ENCODE results near the gene F2RL2. TPM values are rescaled to one million over a fixed set of nuclear protein-coding genes. Genes with fewer than 3 reads are reported as not detected.

Gene F2RL2
- total and polyA plus RNA-seq, 2 donors (not counting 1 experiment from before 2014, with no cell fraction given), result not detected

DNA sequence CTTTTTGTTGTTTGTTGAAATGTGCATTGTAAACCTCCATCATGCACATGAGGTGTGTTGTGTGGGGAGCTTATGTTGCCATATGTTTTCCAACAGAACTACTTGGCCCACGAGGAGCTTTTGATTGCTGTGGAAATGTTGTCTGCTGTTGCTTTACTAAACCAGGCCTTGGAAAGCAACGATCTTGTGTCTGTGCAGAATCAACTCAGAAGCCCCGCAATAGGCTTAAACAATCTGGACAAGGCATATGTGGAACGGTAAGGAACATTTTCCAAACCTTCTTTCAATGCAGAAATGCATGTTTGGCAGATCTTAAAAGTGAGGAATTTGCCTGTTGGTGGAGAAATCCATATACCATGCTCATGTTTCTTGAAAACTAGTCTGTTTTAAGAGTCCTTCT lies 22.5 kb downstream of the F2RL2 start:
- no peaks in the 10 kb centered on the region for H3K27me3 Mint-ChIP-seq
- Histone ChIP-seq H3K27ac (ENCODE audit: low read length in 2 of 2) (no peak overlapping the region), H3K36me3 (replicated peaks in 1 of 2; ENCODE audit: control extremely low read depth in 1 of 2, control insufficient read depth in 1 of 2, extremely low read depth in 1 of 2, insufficient read depth in 2 of 2, low read length in 1 of 2) (peaks cover 0 to 11% of the 10 kb centered on the region in 2 experiments), H3K4me2 (replicated peaks; ENCODE audit: low read depth, low read length, poor library complexity, severe bottlenecking) (no peak overlapping the region), H3K27me3 (replicated peaks in 1 of 4; ENCODE audit: control extremely low read depth in 1 of 4, control insufficient read depth in 3 of 4, insufficient read depth in 4 of 4, low read length in 3 of 4) (no peaks in the 10 kb centered on the region), H3K4me1 (ENCODE audit: control insufficient read depth in 2 of 2, insufficient read depth in 2 of 2, low read length in 2 of 2) (no peaks in the 10 kb centered on the region), H3K4me3 (ENCODE audit: control extremely low read depth in 1 of 5, extremely low read depth in 1 of 5, insufficient read depth in 1 of 5, low read depth in 2 of 5, low read length in 4 of 5) (no peak overlapping the region), H2AFZ (ENCODE audit: insufficient read depth, low read depth, low read length, poor library complexity, severe bottlenecking) (no peak overlapping the region), H3K9ac (ENCODE audit: low read length) (no peak overlapping the region), H3K79me2 (ENCODE audit: control insufficient read depth, insufficient read depth, low read length) (no peaks in the 10 kb centered on the region), H3K9me3 (ENCODE audit: control extremely low read depth in 1 of 3, control insufficient read depth in 2 of 3, insufficient read depth in 1 of 3, low read length in 2 of 3) (no peaks in the 10 kb centered on the region), H4K20me1 (ENCODE audit: control insufficient read depth, insufficient read depth, low read length, poor library complexity, severe bottlenecking) (no peaks in the 10 kb centered on the region)
- CTCF ChIA-PET, result interaction anchor here (0.7 to 6.8 kb wide), 9 partner anchors 8 to 174 kb away, joined by 3 to 102 read pairs (median 4); no protein-coding TSS in a partner anchor
- no peak overlapping the region for H3K4me3 Mint-ChIP-seq
- POLR2A ChIA-PET, result no interaction called here
- no peaks in the 10 kb centered on the region for H3K9me3 Mint-ChIP-seq (ENCODE audit: insufficient read depth)
- no peak overlapping the region for H3K27ac Mint-ChIP-seq
- intact Hi-C loops (cut with micrococcal nuclease), result loop anchor here (1.0 to 5.0 kb wide), 2 partner anchors 41 to 477 kb away; no protein-coding TSS in a partner anchor
- ATAC-seq (ENCODE audit: low read depth), result no peak
- TF ChIP-seq EZH2 (IDR thresholded peaks at IDR 0.05; ENCODE audit: borderline replicate concordance, insufficient read depth, low read depth, low read length, poor library complexity, severe bottlenecking), result no peak
- TF ChIP-seq, protein P1, sequence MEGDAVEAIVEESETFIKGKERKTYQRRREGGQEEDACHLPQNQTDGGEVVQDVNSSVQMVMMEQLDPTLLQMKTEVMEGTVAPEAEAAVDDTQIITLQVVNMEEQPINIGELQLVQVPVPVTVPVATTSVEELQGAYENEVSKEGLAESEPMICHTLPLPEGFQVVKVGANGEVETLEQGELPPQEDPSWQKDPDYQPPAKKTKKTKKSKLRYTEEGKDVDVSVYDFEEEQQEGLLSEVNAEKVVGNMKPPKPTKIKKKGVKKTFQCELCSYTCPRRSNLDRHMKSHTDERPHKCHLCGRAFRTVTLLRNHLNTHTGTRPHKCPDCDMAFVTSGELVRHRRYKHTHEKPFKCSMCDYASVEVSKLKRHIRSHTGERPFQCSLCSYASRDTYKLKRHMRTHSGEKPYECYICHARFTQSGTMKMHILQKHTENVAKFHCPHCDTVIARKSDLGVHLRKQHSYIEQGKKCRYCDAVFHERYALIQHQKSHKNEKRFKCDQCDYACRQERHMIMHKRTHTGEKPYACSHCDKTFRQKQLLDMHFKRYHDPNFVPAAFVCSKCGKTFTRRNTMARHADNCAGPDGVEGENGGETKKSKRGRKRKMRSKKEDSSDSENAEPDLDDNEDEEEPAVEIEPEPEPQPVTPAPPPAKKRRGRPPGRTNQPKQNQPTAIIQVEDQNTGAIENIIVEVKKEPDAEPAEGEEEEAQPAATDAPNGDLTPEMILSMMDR (IDR thresholded peaks at IDR 0.05), result no peak
- no peaks in the 10 kb centered on the region for H3K4me1 Mint-ChIP-seq
- no peak for DNase-seq
- 100% methylated on average over 2 of the region's 4 CpGs for WGBS (ENCODE audit: insufficient coverage)

DNA sequence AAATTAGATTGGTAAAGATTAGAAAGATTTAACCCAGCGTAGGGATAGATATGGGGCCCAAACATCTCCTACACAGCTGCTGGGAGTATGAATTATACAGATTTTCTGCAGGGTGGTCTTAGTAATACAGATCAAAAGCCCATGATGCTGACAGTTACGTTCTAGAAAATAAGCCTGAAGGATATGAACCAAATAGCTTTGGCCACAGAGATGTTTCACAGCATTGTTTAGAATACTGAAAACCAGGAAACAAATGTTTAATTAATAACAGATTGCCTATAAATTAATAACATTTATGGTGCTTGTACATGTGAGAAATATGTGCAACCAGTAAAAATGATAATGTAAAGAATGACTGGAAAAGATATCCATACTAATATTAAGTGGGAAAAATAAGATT lies 24.7 kb downstream of the F2RL2 start:
- Mint-ChIP-seq H3K27me3 (no peaks in the 10 kb centered on the region), H3K4me1 (no peaks in the 10 kb centered on the region), H3K9me3 (ENCODE audit: insufficient read depth) (no peaks in the 10 kb centered on the region), H3K4me3 (no peak overlapping the region), H3K27ac (no peak overlapping the region)
- Histone ChIP-seq H3K27ac (ENCODE audit: low read length in 2 of 2) (no peak overlapping the region), H3K27me3 (replicated peaks in 1 of 4; ENCODE audit: control extremely low read depth in 1 of 4, control insufficient read depth in 3 of 4, insufficient read depth in 4 of 4, low read length in 3 of 4) (no peaks in the 10 kb centered on the region), H3K36me3 (replicated peaks in 1 of 2; ENCODE audit: control extremely low read depth in 1 of 2, control insufficient read depth in 1 of 2, extremely low read depth in 1 of 2, insufficient read depth in 2 of 2, low read length in 1 of 2) (peaks cover 0 to 10% of the 10 kb centered on the region in 2 experiments), H2AFZ (ENCODE audit: insufficient read depth, low read depth, low read length, poor library complexity, severe bottlenecking) (no peak overlapping the region), H3K9ac (ENCODE audit: low read length) (no peak overlapping the region), H4K20me1 (ENCODE audit: control insufficient read depth, insufficient read depth, low read length, poor library complexity, severe bottlenecking) (no peaks in the 10 kb centered on the region), H3K4me1 (ENCODE audit: control insufficient read depth in 2 of 2, insufficient read depth in 2 of 2, low read length in 2 of 2) (no peaks in the 10 kb centered on the region), H3K4me3 (ENCODE audit: control extremely low read depth in 1 of 5, extremely low read depth in 1 of 5, insufficient read depth in 1 of 5, low read depth in 2 of 5, low read length in 4 of 5) (no peak overlapping the region), H3K4me2 (replicated peaks; ENCODE audit: low read depth, low read length, poor library complexity, severe bottlenecking) (no peak overlapping the region), H3K79me2 (ENCODE audit: control insufficient read depth, insufficient read depth, low read length) (no peaks in the 10 kb centered on the region), H3K9me3 (ENCODE audit: control extremely low read depth in 1 of 3, control insufficient read depth in 2 of 3, insufficient read depth in 1 of 3, low read length in 2 of 3) (no peaks in the 10 kb centered on the region)
- ATAC-seq (ENCODE audit: low read depth), result no peak
- DNase-seq, result no peak
- intact Hi-C loops (cut with micrococcal nuclease), result no loop called here
- no peak for TF ChIP-seq EZH2 (IDR thresholded peaks at IDR 0.05; ENCODE audit: borderline replicate concordance, insufficient read depth, low read depth, low read length, poor library complexity, severe bottlenecking)
- TF ChIP-seq, protein P1 (IDR thresholded peaks at IDR 0.05), result no peak
- ChIA-PET POLR2A (no interaction called here), CTCF (interaction anchor here (0.6 to 6.8 kb wide), 4 partner anchors 20 to 176 kb away, joined by 3 to 102 read pairs (median 3); no protein-coding TSS in a partner anchor)
- no CpG with 5 or more reads among the region's 2 CpGs for WGBS (ENCODE audit: insufficient coverage)

All from B cell (primary cell).